ENCODE measurements around the gene IKZF2. TPM values are rescaled to one million over a fixed set of nuclear protein-coding genes. Genes with fewer than 3 reads are reported as not detected.
A peak's percentile ranks its signal among the peaks of the same experiment; 100 is the strongest.

Gene IKZF2
- total and polyA plus RNA-seq, 10 of the 15 experiments (the other 5 are each of a cell fraction or from before 2014, with no cell fraction given): 15.2 to 266 (median 87.2) TPM

- H3K27ac ChIP-seq (ENCODE audit: control insufficient read depth, insufficient read depth): 0 out of 2 replicates have a peak overlapping the region, but pooled peaks have one; percentile 13
- H3K9ac ChIP-seq (ENCODE audit: control insufficient read depth, insufficient read depth, low read length): no peak overlapping the region
- H2AFZ ChIP-seq (ENCODE audit: control insufficient read depth, low read depth, low read length): no peak overlapping the region
- ChIA-PET SMC1A (ENCODE audit: uncharacterized antibody, unreplicated experiment) (interaction anchor here (0.7 to 6.0 kb wide), 14 partner anchors 9 to 139 kb away, joined by 3 to 34 read pairs (median 3); no protein-coding TSS in a partner anchor), CTCF (interaction anchor here (1.0 to 1.6 kb wide), 4 partner anchors 11 to 44 kb away, joined by 3 to 6 read pairs (median 4); no protein-coding TSS in a partner anchor), POLR2A (interaction anchor here (1.0 to 1.9 kb wide), 5 partner anchors 9 to 44 kb away, joined by 3 to 6 read pairs (median 3); no protein-coding TSS in a partner anchor), RAD21 (ENCODE audit: unreplicated experiment) (interaction anchor here (0.9 to 1.7 kb wide), 6 partner anchors 10 to 327 kb away, joined by 3 to 7 read pairs (median 4); no protein-coding TSS in a partner anchor)
- 0 out of 2 replicates have a peak, but pooled peaks cover 2% of the 10 kb centered on the region for H4K20me1 ChIP-seq (ENCODE audit: control insufficient read depth, insufficient read depth)
- DNase-seq (ENCODE audit: low read depth, low spot score): no peak
- peak overlapping the region; percentile 22; the same call in 1 of the 2 replicates for H3K4me2 ChIP-seq (ENCODE audit: control insufficient read depth, insufficient read depth)
- TF ChIP-seq MAX (IDR thresholded peaks at IDR 0.05; ENCODE audit: low read depth, low read length) (no peak), IKZF2 (IDR thresholded peaks at IDR 0.05) (peak in 1 of 2 experiments; percentile 15; a peak in 1 of 4 replicates), NKRF (conservative IDR thresholded peaks at IDR 0.05) (no peak)
- no peaks in the 10 kb centered on the region; the same call in 1 of the 2 replicates for H3K4me1 ChIP-seq (ENCODE audit: control insufficient read depth, insufficient read depth, low read length)
- peak; percentile 12 for ATAC-seq
- H3K9me3 ChIP-seq (replicated peaks; ENCODE audit: control insufficient read depth, insufficient read depth, low read length): peaks cover 5% of the 10 kb centered on the region; the same call in 2 of the 3 replicates
- intact Hi-C loops (cut with micrococcal nuclease; ENCODE audit: unreplicated experiment): no loop called here
- in situ Hi-C loops (cut with MboI): no loop called here
- peaks cover 93% of the 10 kb centered on the region for H3K79me2 ChIP-seq (ENCODE audit: control insufficient read depth, insufficient read depth, low read length)
- 64% methylated on average over 3 of the region's 3 CpGs for WGBS (ENCODE audit: insufficient coverage, insufficient replicate concordance, low lambda C conversion rate, missing lambda C conversion rate)
- BruUV-seq (replicated peaks): no TSS peak
- H3K4me3 ChIP-seq: no peak overlapping the region; the same call in 1 of the 2 replicates
- H3K36me3 ChIP-seq (ENCODE audit: control insufficient read depth in 2 of 2, insufficient read depth in 2 of 2, low read length in 1 of 2): no peaks in the 10 kb centered on the region; a peak in 2 of 4 replicates
- no peak for FAIRE-seq
- H3K27me3 ChIP-seq (replicated peaks in 1 of 2; ENCODE audit: control insufficient read depth in 2 of 2, insufficient read depth in 2 of 2, low read length in 1 of 2): no peaks in the 10 kb centered on the region
Measured at GRCh38 chr2:213105212-213105611, 46.2 kb downstream of the IKZF2 start.

All from GM12878 (cell line).